Endothelial cell of umbilical vein (primary cell): ENCODE measurements around the gene KRTAP10-10. TPM values are rescaled to one million over a fixed set of nuclear protein-coding genes. Genes with fewer than 3 reads are reported as not detected.

ENCODE experiments used
- BruUV-seq: library from RNA; stranded (reverse); fragments of 400-500 nt; replicated peaks from 2 replicates; lab custom pipeline; 2021; lab: Mats Ljungman, UMichigan
- CTCF ChIA-PET: fragments of 300-600, 350-600 bp; sonication (Branson Sonifier 250); formaldehyde crosslinking; loops from one replicate; lab custom pipeline; 2021; ENCODE audit warnings: antibody characterized with exemption, inconsistent platforms; lab: Charles Lee
- POLR2A ChIA-PET: fragments of 300-600, 350-600 bp; sonication (Branson Sonifier 250); formaldehyde crosslinking; loops from one replicate; lab custom pipeline; 2021; ENCODE audit warnings: antibody characterized with exemption, inconsistent platforms; lab: Charles Lee
- DNase-seq: peaks from one replicate; pipeline ENCODE4 v3.0.0-alpha.2; 2011; ENCODE audit warnings: low read depth, low spot score
- FAIRE-seq: peaks from 2 replicates; lab custom pipeline; 2011; peaks lifted over from hg19 to GRCh38; lab: Jason Lieb, UNC
- H2AFZ ChIP-seq: 2 replicates; pipeline ENCODE4 v1.6.0; 2012; ENCODE audit warnings: low read depth, low read length, control low read depth, inconsistent platforms
- H3K27ac ChIP-seq: 2 replicates; pipeline ENCODE4 v1.5.1; 2011; ENCODE audit warnings: low read depth, mild to moderate bottlenecking, control low read depth, low read length, moderate library complexity; ENCODE audit not compliant: insufficient read depth
- H3K27me3 ChIP-seq, 2 experiments: 2 replicates each; pipeline versions ENCODE4 v1.6.0 to v1.6.1; 2011; ENCODE audit warnings: low read length in 2 of 2, mixed read lengths in 1 of 2; ENCODE audit not compliant: control insufficient read depth in 2 of 2, insufficient read depth in 2 of 2
- H3K36me3 ChIP-seq, 2 experiments: 2 replicates in 1 of 2; 3 replicates in 1 of 2; pipeline ENCODE4 v1.5.1; 2011; ENCODE audit warnings: low read length in 2 of 2, mild to moderate bottlenecking in 1 of 2, moderate library complexity in 1 of 2; ENCODE audit not compliant: control insufficient read depth in 2 of 2, insufficient read depth in 2 of 2; ENCODE audit errors: extremely low read depth in 1 of 2
- H3K4me1 ChIP-seq: 3 replicates; pipeline ENCODE4 v1.5.1; 2011; ENCODE audit warnings: mild to moderate bottlenecking, low read length; ENCODE audit not compliant: control insufficient read depth, insufficient read depth; ENCODE audit errors: extremely low read depth
- H3K4me2 ChIP-seq: 2 replicates; pipeline ENCODE4 v1.6.1; 2011; ENCODE audit warnings: low read length, control low read depth, mixed read lengths; ENCODE audit not compliant: insufficient read depth
- H3K4me3 ChIP-seq, 3 experiments: fragments of 200-600 bp in 1 of 3; sonication (generic), shearing (Covaris generic) in 1 of 3; replicated peaks in 1 of 3; 2 replicates each; pipeline ENCODE4 v1.5.1; 2011 to 2016; ENCODE audit warnings: control low read depth in 3 of 3, low read length in 3 of 3, mild to moderate bottlenecking in 2 of 3, inconsistent platforms in 1 of 3, low read depth in 1 of 3, moderate library complexity in 1 of 3; ENCODE audit not compliant: insufficient read depth in 1 of 3
- H3K79me2 ChIP-seq: 2 replicates; pipeline ENCODE4 v1.6.0; 2012; ENCODE audit warnings: low read length, inconsistent platforms; ENCODE audit not compliant: control insufficient read depth, insufficient read depth
- H3K9ac ChIP-seq: replicated peaks from 2 replicates; pipeline ENCODE3; 2011; ENCODE audit warnings: low read length, control low read depth; ENCODE audit not compliant: insufficient read depth; ENCODE audit errors: extremely low read depth
- H3K9me1 ChIP-seq: replicated peaks from 3 replicates; pipeline ENCODE4 v1.6.0; 2011; ENCODE audit warnings: mild to moderate bottlenecking, low read length; ENCODE audit not compliant: control insufficient read depth, insufficient read depth; ENCODE audit errors: extremely low read depth
- H3K9me3 ChIP-seq: replicated peaks from 2 replicates; pipeline ENCODE4 v1.5.1; 2012; ENCODE audit warnings: low read length, inconsistent platforms; ENCODE audit not compliant: control insufficient read depth, insufficient read depth
- H4K20me1 ChIP-seq: replicated peaks from 2 replicates; pipeline ENCODE3; 2011; ENCODE audit warnings: mild to moderate bottlenecking, low read length; ENCODE audit not compliant: control insufficient read depth, insufficient read depth; ENCODE audit errors: extremely low read depth
- EZH2 ChIP-seq: IDR thresholded peaks from 2 replicates; pipeline ENCODE4 v1.6.1; 2012; ENCODE audit warnings: borderline replicate concordance, low read depth, mild to moderate bottlenecking, moderate library complexity, low read length, inconsistent platforms; ENCODE audit not compliant: severe bottlenecking
- FOS ChIP-seq: IDR thresholded peaks from 2 replicates; pipeline ENCODE4 v1.6.1; 2011; ENCODE audit warnings: mild to moderate bottlenecking, low read length, moderate library complexity, borderline replicate concordance; ENCODE audit not compliant: insufficient read depth
- GATA2 ChIP-seq: IDR thresholded peaks from 2 replicates; pipeline ENCODE4 v1.7.0; 2011; ENCODE audit warnings: low read depth, mild to moderate bottlenecking, moderate library complexity, mixed read lengths, low read length; ENCODE audit not compliant: insufficient read length, insufficient read depth
- JUN ChIP-seq: IDR thresholded peaks from 2 replicates; pipeline ENCODE4 v1.6.1; 2011; ENCODE audit warnings: borderline replicate concordance, low read depth; ENCODE audit not compliant: insufficient read length, insufficient read depth
- MYC ChIP-seq: IDR thresholded peaks from one replicate; pipeline ENCODE4 v1.6.1; 2011; ENCODE audit warnings: mild to moderate bottlenecking, low read depth, low read length
- POLR2A ChIP-seq: IDR thresholded peaks from 2 replicates; pipeline ENCODE4 v1.6.1; 2012; ENCODE audit warnings: low read depth, mild to moderate bottlenecking, control low read depth, low read length
- dilution Hi-C: fragments of 300-500 bp; cut with MboI; formaldehyde crosslinking; loops from one replicate; pipeline ENCODE4 v1.15.0; 2019; ENCODE audit warnings: low sequenced_read_pairs; ENCODE audit not compliant: extremely low pct_ligation_motif_present
- intact Hi-C: fragments of 100-400 bp; cut with micrococcal nuclease; formaldehyde crosslinking; loops from one replicate; pipeline ENCODE4 v1.10.0; 2022
- polyA plus RNA-seq, 4 experiments: library from polyadenylated mRNA; depleted of rRNA in 3 of 4; stranded (reverse) in 3 of 4; unstranded in 1 of 4; fragments of >200 nt; gene quantifications; 2 replicates each; pipeline versions ENCODE4 v1.2.1 to v1.2.3, GENCODE V29; 2011 to 2012; ENCODE audit warnings: missing spikeins in 1 of 4
- total RNA-seq: library from RNA; stranded (reverse); gene quantifications from 2 replicates; pipeline ENCODE4 v1.2.3, GENCODE V29; 2021
- TF ChIP-seq, protein P1 (sequence below), 2 donors: IDR thresholded peaks; 1 replicate in 1 of 2; 2 replicates in 1 of 2; pipeline ENCODE4 v1.5.1; 2011; ENCODE audit warnings: low read length in 2 of 2, mild to moderate bottlenecking in 2 of 2, moderate library complexity in 2 of 2, control low read depth in 1 of 2, inconsistent platforms in 1 of 2, low read depth in 1 of 2; ENCODE audit not compliant: insufficient read depth in 1 of 2; ENCODE audit errors: extremely low read depth in 1 of 2

The KRTAP10-10 gene
- total and polyA plus RNA-seq, 2 donors (not counting 3 experiments of a cell fraction or from before 2014, with no cell fraction given): not detected

DNA sequence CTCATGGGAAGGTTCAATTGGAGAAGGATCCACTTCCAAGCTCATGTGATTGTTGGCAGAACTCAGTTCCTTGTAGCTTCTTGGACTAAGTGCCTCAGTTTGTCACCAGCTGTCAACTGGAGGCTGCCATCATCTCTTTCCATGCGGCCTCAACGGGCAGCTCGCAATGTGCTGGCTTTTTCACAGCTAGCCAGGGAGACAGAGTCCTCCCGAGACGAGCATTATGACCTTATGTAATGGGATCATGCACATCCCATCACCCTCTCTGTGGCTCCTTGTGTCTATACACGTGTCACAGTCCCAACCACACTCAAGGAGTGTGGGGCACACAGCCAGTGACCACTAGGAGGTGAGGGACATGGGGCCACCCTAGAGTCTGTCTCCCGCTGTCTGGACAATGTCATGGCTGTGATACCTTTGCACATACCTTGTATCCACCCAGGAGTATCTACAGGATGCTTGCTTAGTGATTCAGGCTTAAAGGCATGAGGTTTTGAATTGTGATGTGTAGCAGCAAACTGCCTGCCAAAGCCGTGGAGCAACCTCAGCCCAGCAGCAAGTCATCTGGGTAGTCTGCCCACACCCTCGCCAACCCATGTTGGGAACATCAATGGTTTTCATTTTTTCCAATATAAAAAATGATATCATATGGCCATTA is 41.0 kb upstream of the KRTAP10-10 start:
- Histone ChIP-seq H3K27me3 (peaks cover 0 to 2% of the 10 kb centered on the region in 2 experiments), H3K9ac (no peak overlapping the region), H3K9me3 (no peaks in the 10 kb centered on the region), H3K27ac (no peak overlapping the region), H2AFZ (no peak overlapping the region), H3K4me1 (no peaks in the 10 kb centered on the region), H3K9me1 (no peaks in the 10 kb centered on the region), H4K20me1 (no peaks in the 10 kb centered on the region), H3K4me3 (no peak overlapping the region), H3K79me2 (no peaks in the 10 kb centered on the region), H3K36me3 (no peaks in the 10 kb centered on the region), H3K4me2 (no peak overlapping the region)
- no TSS peak for BruUV-seq
- FAIRE-seq (no peak), DNase-seq (no peak)
- POLR2A ChIA-PET: no interaction called here
- CTCF ChIA-PET: interaction anchor here (1.1 to 1.7 kb wide), 2 partner anchors 197 kb away, joined by 4 to 5 read pairs; no protein-coding TSS in a partner anchor
- intact Hi-C loops (no loop called here), dilution Hi-C loops (no loop called here)
- TF ChIP-seq POLR2A (no peak), EZH2 (no peak), FOS (no peak), MYC (no peak), GATA2 (no peak), JUN (no peak)
- TF ChIP-seq, protein P1, sequence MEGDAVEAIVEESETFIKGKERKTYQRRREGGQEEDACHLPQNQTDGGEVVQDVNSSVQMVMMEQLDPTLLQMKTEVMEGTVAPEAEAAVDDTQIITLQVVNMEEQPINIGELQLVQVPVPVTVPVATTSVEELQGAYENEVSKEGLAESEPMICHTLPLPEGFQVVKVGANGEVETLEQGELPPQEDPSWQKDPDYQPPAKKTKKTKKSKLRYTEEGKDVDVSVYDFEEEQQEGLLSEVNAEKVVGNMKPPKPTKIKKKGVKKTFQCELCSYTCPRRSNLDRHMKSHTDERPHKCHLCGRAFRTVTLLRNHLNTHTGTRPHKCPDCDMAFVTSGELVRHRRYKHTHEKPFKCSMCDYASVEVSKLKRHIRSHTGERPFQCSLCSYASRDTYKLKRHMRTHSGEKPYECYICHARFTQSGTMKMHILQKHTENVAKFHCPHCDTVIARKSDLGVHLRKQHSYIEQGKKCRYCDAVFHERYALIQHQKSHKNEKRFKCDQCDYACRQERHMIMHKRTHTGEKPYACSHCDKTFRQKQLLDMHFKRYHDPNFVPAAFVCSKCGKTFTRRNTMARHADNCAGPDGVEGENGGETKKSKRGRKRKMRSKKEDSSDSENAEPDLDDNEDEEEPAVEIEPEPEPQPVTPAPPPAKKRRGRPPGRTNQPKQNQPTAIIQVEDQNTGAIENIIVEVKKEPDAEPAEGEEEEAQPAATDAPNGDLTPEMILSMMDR (IDR thresholded peaks at IDR 0.05; ENCODE audit: extremely low read depth in 1 of 2, insufficient read depth in 1 of 2, low read depth in 1 of 2, low read length in 2 of 2): no peak
